Measurements from ENCODE around the gene KCNN4. TPM values are rescaled to one million over a fixed set of nuclear protein-coding genes. Genes with fewer than 3 reads are reported as not detected.

KCNN4 gene
- polyA plus RNA-seq, 1 donor from 2014 or later: not detected

- Histone ChIP-seq H3K4me3 (ENCODE audit: low read length) (no peak overlapping the region), H3K36me3 (ENCODE audit: insufficient read depth, low read length) (peaks cover 6% of the 10 kb centered on the region), H3K9me2 (ENCODE audit: insufficient read depth, low read length) (no peaks in the 10 kb centered on the region), H3K27ac (ENCODE audit: low read length) (no peak overlapping the region), H3K9me3 (ENCODE audit: low read length) (no peaks in the 10 kb centered on the region), H4K20me1 (ENCODE audit: insufficient read depth) (no peaks in the 10 kb centered on the region), H2AFZ (ENCODE audit: low read depth, low read length) (no peak overlapping the region), H3K9ac (ENCODE audit: low read length) (no peak overlapping the region), H3F3A (ENCODE audit: insufficient read depth, low read length, poor library complexity, severe bottlenecking) (no peaks in the 10 kb centered on the region), H3K79me2 (replicated peaks; ENCODE audit: insufficient read depth, low read length) (no peaks in the 10 kb centered on the region), H3K4me2 (ENCODE audit: low read length) (no peak overlapping the region), H3K27me3 (ENCODE audit: insufficient read depth, low read depth, low read length) (no peaks in the 10 kb centered on the region)
- TF ChIP-seq RAD21 (conservative IDR thresholded peaks at IDR 0.05) (no peak), EP300 (conservative IDR thresholded peaks at IDR 0.05; ENCODE audit: poor library complexity, severe bottlenecking) (no peak), TAF1 (IDR thresholded peaks at IDR 0.05; ENCODE audit: low read depth) (no peak), POLR2AphosphoS5 (IDR thresholded peaks at IDR 0.05) (no peak), REST (IDR thresholded peaks at IDR 0.05; ENCODE audit: borderline replicate concordance) (no peak), MXI1 (conservative IDR thresholded peaks at IDR 0.05; ENCODE audit: poor library complexity, severe bottlenecking) (no peak)
Observed at GRCh38 chr19:43738780-43739211, 42.0 kb downstream of the KCNN4 start.

GRCh38 chr19:43735957-43736356 is 44.8 kb downstream of the KCNN4 start:
- no peak overlapping the region for H3K4me3 ChIP-seq (ENCODE audit: low read length)
- no peaks in the 10 kb centered on the region for H3K9me2 ChIP-seq (ENCODE audit: insufficient read depth, low read length)
- H3F3A ChIP-seq (ENCODE audit: insufficient read depth, low read length, poor library complexity, severe bottlenecking): no peaks in the 10 kb centered on the region
- no peak overlapping the region for H3K4me2 ChIP-seq (ENCODE audit: low read length)
- no peaks in the 10 kb centered on the region for H4K20me1 ChIP-seq (ENCODE audit: insufficient read depth)
- H3K36me3 ChIP-seq (ENCODE audit: insufficient read depth, low read length): peaks cover 6% of the 10 kb centered on the region
- H3K9ac ChIP-seq (ENCODE audit: low read length): no peak overlapping the region
- H3K79me2 ChIP-seq (replicated peaks; ENCODE audit: insufficient read depth, low read length): no peaks in the 10 kb centered on the region
- TF ChIP-seq MXI1 (conservative IDR thresholded peaks at IDR 0.05; ENCODE audit: poor library complexity, severe bottlenecking) (no peak), SMC3 (conservative IDR thresholded peaks at IDR 0.05; ENCODE audit: poor library complexity) (no peak), TAF1 (IDR thresholded peaks at IDR 0.05; ENCODE audit: low read depth) (no peak), RAD21 (conservative IDR thresholded peaks at IDR 0.05) (no peak), POLR2AphosphoS5 (IDR thresholded peaks at IDR 0.05) (no peak), EZH2 (IDR thresholded peaks at IDR 0.05; ENCODE audit: borderline replicate concordance, insufficient read depth, low read length, poor library complexity, severe bottlenecking) (no peak), EP300 (conservative IDR thresholded peaks at IDR 0.05; ENCODE audit: poor library complexity, severe bottlenecking) (no peak)
- TF ChIP-seq, protein P1, sequence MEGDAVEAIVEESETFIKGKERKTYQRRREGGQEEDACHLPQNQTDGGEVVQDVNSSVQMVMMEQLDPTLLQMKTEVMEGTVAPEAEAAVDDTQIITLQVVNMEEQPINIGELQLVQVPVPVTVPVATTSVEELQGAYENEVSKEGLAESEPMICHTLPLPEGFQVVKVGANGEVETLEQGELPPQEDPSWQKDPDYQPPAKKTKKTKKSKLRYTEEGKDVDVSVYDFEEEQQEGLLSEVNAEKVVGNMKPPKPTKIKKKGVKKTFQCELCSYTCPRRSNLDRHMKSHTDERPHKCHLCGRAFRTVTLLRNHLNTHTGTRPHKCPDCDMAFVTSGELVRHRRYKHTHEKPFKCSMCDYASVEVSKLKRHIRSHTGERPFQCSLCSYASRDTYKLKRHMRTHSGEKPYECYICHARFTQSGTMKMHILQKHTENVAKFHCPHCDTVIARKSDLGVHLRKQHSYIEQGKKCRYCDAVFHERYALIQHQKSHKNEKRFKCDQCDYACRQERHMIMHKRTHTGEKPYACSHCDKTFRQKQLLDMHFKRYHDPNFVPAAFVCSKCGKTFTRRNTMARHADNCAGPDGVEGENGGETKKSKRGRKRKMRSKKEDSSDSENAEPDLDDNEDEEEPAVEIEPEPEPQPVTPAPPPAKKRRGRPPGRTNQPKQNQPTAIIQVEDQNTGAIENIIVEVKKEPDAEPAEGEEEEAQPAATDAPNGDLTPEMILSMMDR (IDR thresholded peaks at IDR 0.05; ENCODE audit: poor library complexity, severe bottlenecking): no peak
- H3K27ac ChIP-seq (ENCODE audit: low read length): no peak overlapping the region
- no peak overlapping the region for H2AFZ ChIP-seq (ENCODE audit: low read depth, low read length)
- H3K27me3 ChIP-seq (ENCODE audit: insufficient read depth, low read depth, low read length): no peaks in the 10 kb centered on the region
- no peaks in the 10 kb centered on the region for H3K9me3 ChIP-seq (ENCODE audit: low read length)

Measured in neural cell (in vitro differentiated cells).